ENCODE measurements around the gene OAS3.
"Not testable (repeated sequence)": the region's sequence is repeated elsewhere in the genome, so short reads cannot be mapped to it uniquely, and the experiment has no call there.

OAS3 gene

GRCh38 chr12:112980491-112981158 lies 42.4 kb downstream of the OAS3 start:
- DNase-seq (ENCODE audit: low spot score), result no peak

GRCh38 chr12:112985642-112986290 lies 47.5 kb downstream of the OAS3 start:
- DNase-seq (ENCODE audit: low spot score), result no peak

- no peak for DNase-seq (ENCODE audit: low spot score)
Observed at GRCh38 chr12:112986291-112986800, 48.1 kb downstream of the OAS3 start.

GRCh38 chr12:112987561-112987960 lies 49.3 kb downstream of the OAS3 start:
- no peak for DNase-seq (ENCODE audit: low spot score)

- no peak for DNase-seq (ENCODE audit: low spot score)
Observed at GRCh38 chr12:112988224-112988623, 50.0 kb downstream of the OAS3 start.

- DNase-seq (ENCODE audit: low spot score), result not testable (repeated sequence)
Observed at GRCh38 chr12:112988823-112989385, 50.6 kb downstream of the OAS3 start.

- no peak for DNase-seq (ENCODE audit: low spot score)
Observed at GRCh38 chr12:112989806-112990205, 51.5 kb downstream of the OAS3 start.

- peak; percentile 35 for DNase-seq (ENCODE audit: low spot score)
Observed at GRCh38 chr12:112992541-112993398, 54.5 kb downstream of the OAS3 start.

GRCh38 chr12:112995008-112995407 lies 56.7 kb downstream of the OAS3 start:
- DNase-seq (ENCODE audit: low spot score), result no peak

GRCh38 chr12:112996501-112996900 lies 58.2 kb downstream of the OAS3 start:
- no peak for DNase-seq (ENCODE audit: low spot score)

- DNase-seq (ENCODE audit: low spot score), result no peak
Observed at GRCh38 chr12:112997506-112997905, 59.2 kb downstream of the OAS3 start.

GRCh38 chr12:112998987-112999767 lies 60.9 kb downstream of the OAS3 start:
- DNase-seq (ENCODE audit: low spot score), result no peak

GRCh38 chr12:113000433-113000832 lies 62.2 kb downstream of the OAS3 start:
- no peak for DNase-seq (ENCODE audit: low spot score)

GRCh38 chr12:113002155-113002554 lies 63.9 kb downstream of the OAS3 start:
- no peak for DNase-seq (ENCODE audit: low spot score)

GRCh38 chr12:113002676-113003075 lies 64.4 kb downstream of the OAS3 start:
- DNase-seq (ENCODE audit: low spot score), result no peak

- no peak for DNase-seq (ENCODE audit: low spot score)
Observed at GRCh38 chr12:113003636-113004035, 65.4 kb downstream of the OAS3 start.

GRCh38 chr12:113005762-113006161 lies 67.5 kb downstream of the OAS3 start:
- DNase-seq (ENCODE audit: low spot score), result no peak

GRCh38 chr12:113006206-113006605 lies 67.9 kb downstream of the OAS3 start:
- DNase-seq (ENCODE audit: low spot score), result no peak

- DNase-seq (ENCODE audit: low spot score), result no peak
Observed at GRCh38 chr12:113006641-113007040, 68.4 kb downstream of the OAS3 start.

GRCh38 chr12:113007166-113007565 lies 68.9 kb downstream of the OAS3 start:
- no peak for DNase-seq (ENCODE audit: low spot score)

GRCh38 chr12:113010701-113011100 lies 72.4 kb downstream of the OAS3 start:
- no peak for DNase-seq (ENCODE audit: low spot score)

GRCh38 chr12:113014565-113014964 lies 76.3 kb downstream of the OAS3 start:
- DNase-seq (ENCODE audit: low spot score), result no peak

All from putamen (tissue), 1 donor.